Endothelial cell of umbilical vein (primary cell): Measurements from ENCODE around the gene PTGES2. TPM values are rescaled to one million over a fixed set of nuclear protein-coding genes. Genes with fewer than 3 reads are reported as not detected.

ENCODE experiments used
- BruUV-seq: library from RNA; stranded (reverse); fragments of 400-500 nt; replicated peaks from 2 replicates; lab custom pipeline; 2021; lab: Mats Ljungman, UMichigan
- CTCF ChIA-PET: fragments of 300-600, 350-600 bp; sonication (Branson Sonifier 250); formaldehyde crosslinking; loops from one replicate; lab custom pipeline; 2021; ENCODE audit warnings: antibody characterized with exemption, inconsistent platforms; lab: Charles Lee
- POLR2A ChIA-PET: fragments of 300-600, 350-600 bp; sonication (Branson Sonifier 250); formaldehyde crosslinking; loops from one replicate; lab custom pipeline; 2021; ENCODE audit warnings: antibody characterized with exemption, inconsistent platforms; lab: Charles Lee
- DNase-seq: peaks from one replicate; pipeline ENCODE4 v3.0.0-alpha.2; 2011; ENCODE audit warnings: low read depth, low spot score
- FAIRE-seq: peaks from 2 replicates; lab custom pipeline; 2011; peaks lifted over from hg19 to GRCh38; lab: Jason Lieb, UNC
- H2AFZ ChIP-seq: 2 replicates; pipeline ENCODE4 v1.6.0; 2012; ENCODE audit warnings: low read depth, low read length, control low read depth, inconsistent platforms
- H3K27ac ChIP-seq: 2 replicates; pipeline ENCODE4 v1.5.1; 2011; ENCODE audit warnings: low read depth, mild to moderate bottlenecking, control low read depth, low read length, moderate library complexity; ENCODE audit not compliant: insufficient read depth
- H3K27me3 ChIP-seq, 2 experiments: 2 replicates each; pipeline versions ENCODE4 v1.6.0 to v1.6.1; 2011; ENCODE audit warnings: low read length in 2 of 2, mixed read lengths in 1 of 2; ENCODE audit not compliant: control insufficient read depth in 2 of 2, insufficient read depth in 2 of 2
- H3K36me3 ChIP-seq, 2 experiments: 2 replicates in 1 of 2; 3 replicates in 1 of 2; pipeline ENCODE4 v1.5.1; 2011; ENCODE audit warnings: low read length in 2 of 2, mild to moderate bottlenecking in 1 of 2, moderate library complexity in 1 of 2; ENCODE audit not compliant: control insufficient read depth in 2 of 2, insufficient read depth in 2 of 2; ENCODE audit errors: extremely low read depth in 1 of 2
- H3K4me1 ChIP-seq: 3 replicates; pipeline ENCODE4 v1.5.1; 2011; ENCODE audit warnings: mild to moderate bottlenecking, low read length; ENCODE audit not compliant: control insufficient read depth, insufficient read depth; ENCODE audit errors: extremely low read depth
- H3K4me2 ChIP-seq: 2 replicates; pipeline ENCODE4 v1.6.1; 2011; ENCODE audit warnings: low read length, control low read depth, mixed read lengths; ENCODE audit not compliant: insufficient read depth
- H3K4me3 ChIP-seq, 3 experiments: fragments of 200-600 bp in 1 of 3; sonication (generic), shearing (Covaris generic) in 1 of 3; replicated peaks in 1 of 3; 2 replicates each; pipeline ENCODE4 v1.5.1; 2011 to 2016; ENCODE audit warnings: control low read depth in 3 of 3, low read length in 3 of 3, mild to moderate bottlenecking in 2 of 3, inconsistent platforms in 1 of 3, low read depth in 1 of 3, moderate library complexity in 1 of 3; ENCODE audit not compliant: insufficient read depth in 1 of 3
- H3K79me2 ChIP-seq: 2 replicates; pipeline ENCODE4 v1.6.0; 2012; ENCODE audit warnings: low read length, inconsistent platforms; ENCODE audit not compliant: control insufficient read depth, insufficient read depth
- H3K9ac ChIP-seq: replicated peaks from 2 replicates; pipeline ENCODE3; 2011; ENCODE audit warnings: low read length, control low read depth; ENCODE audit not compliant: insufficient read depth; ENCODE audit errors: extremely low read depth
- H3K9me1 ChIP-seq: replicated peaks from 3 replicates; pipeline ENCODE4 v1.6.0; 2011; ENCODE audit warnings: mild to moderate bottlenecking, low read length; ENCODE audit not compliant: control insufficient read depth, insufficient read depth; ENCODE audit errors: extremely low read depth
- H3K9me3 ChIP-seq: replicated peaks from 2 replicates; pipeline ENCODE4 v1.5.1; 2012; ENCODE audit warnings: low read length, inconsistent platforms; ENCODE audit not compliant: control insufficient read depth, insufficient read depth
- H4K20me1 ChIP-seq: replicated peaks from 2 replicates; pipeline ENCODE3; 2011; ENCODE audit warnings: mild to moderate bottlenecking, low read length; ENCODE audit not compliant: control insufficient read depth, insufficient read depth; ENCODE audit errors: extremely low read depth
- EZH2 ChIP-seq: IDR thresholded peaks from 2 replicates; pipeline ENCODE4 v1.6.1; 2012; ENCODE audit warnings: borderline replicate concordance, low read depth, mild to moderate bottlenecking, moderate library complexity, low read length, inconsistent platforms; ENCODE audit not compliant: severe bottlenecking
- FOS ChIP-seq: IDR thresholded peaks from 2 replicates; pipeline ENCODE4 v1.6.1; 2011; ENCODE audit warnings: mild to moderate bottlenecking, low read length, moderate library complexity, borderline replicate concordance; ENCODE audit not compliant: insufficient read depth
- GATA2 ChIP-seq: IDR thresholded peaks from 2 replicates; pipeline ENCODE4 v1.7.0; 2011; ENCODE audit warnings: low read depth, mild to moderate bottlenecking, moderate library complexity, mixed read lengths, low read length; ENCODE audit not compliant: insufficient read length, insufficient read depth
- JUN ChIP-seq: IDR thresholded peaks from 2 replicates; pipeline ENCODE4 v1.6.1; 2011; ENCODE audit warnings: borderline replicate concordance, low read depth; ENCODE audit not compliant: insufficient read length, insufficient read depth
- MYC ChIP-seq: IDR thresholded peaks from one replicate; pipeline ENCODE4 v1.6.1; 2011; ENCODE audit warnings: mild to moderate bottlenecking, low read depth, low read length
- POLR2A ChIP-seq: IDR thresholded peaks from 2 replicates; pipeline ENCODE4 v1.6.1; 2012; ENCODE audit warnings: low read depth, mild to moderate bottlenecking, control low read depth, low read length
- POLR2AphosphoS5 ChIP-seq: IDR thresholded peaks from 2 replicates; pipeline ENCODE4 v1.6.1; 2012; ENCODE audit warnings: low read depth, mild to moderate bottlenecking, control low read depth, low read length, moderate library complexity; ENCODE audit not compliant: insufficient read depth
- dilution Hi-C: fragments of 300-500 bp; cut with MboI; formaldehyde crosslinking; loops from one replicate; pipeline ENCODE4 v1.15.0; 2019; ENCODE audit warnings: low sequenced_read_pairs; ENCODE audit not compliant: extremely low pct_ligation_motif_present
- intact Hi-C: fragments of 100-400 bp; cut with micrococcal nuclease; formaldehyde crosslinking; loops from one replicate; pipeline ENCODE4 v1.10.0; 2022
- polyA plus RNA-seq, 4 experiments: library from polyadenylated mRNA; depleted of rRNA in 3 of 4; stranded (reverse) in 3 of 4; unstranded in 1 of 4; fragments of >200 nt; gene quantifications; 2 replicates each; pipeline versions ENCODE4 v1.2.1 to v1.2.3, GENCODE V29; 2011 to 2012; ENCODE audit warnings: missing spikeins in 1 of 4
- total RNA-seq: library from RNA; stranded (reverse); gene quantifications from 2 replicates; pipeline ENCODE4 v1.2.3, GENCODE V29; 2021
- TF ChIP-seq, protein P1 (sequence below), 2 donors: IDR thresholded peaks; 1 replicate in 1 of 2; 2 replicates in 1 of 2; pipeline ENCODE4 v1.5.1; 2011; ENCODE audit warnings: low read length in 2 of 2, mild to moderate bottlenecking in 2 of 2, moderate library complexity in 2 of 2, control low read depth in 1 of 2, inconsistent platforms in 1 of 2, low read depth in 1 of 2; ENCODE audit not compliant: insufficient read depth in 1 of 2; ENCODE audit errors: extremely low read depth in 1 of 2
- TF ChIP-seq, protein P2 (sequence below): IDR thresholded peaks from 2 replicates; pipeline ENCODE4 v1.6.1; 2011; ENCODE audit not compliant: insufficient read depth, insufficient read length

The PTGES2 gene
- total and polyA plus RNA-seq, 2 donors (not counting 3 experiments of a cell fraction or from before 2014, with no cell fraction given): 64.2 to 69.9 TPM

DNA sequence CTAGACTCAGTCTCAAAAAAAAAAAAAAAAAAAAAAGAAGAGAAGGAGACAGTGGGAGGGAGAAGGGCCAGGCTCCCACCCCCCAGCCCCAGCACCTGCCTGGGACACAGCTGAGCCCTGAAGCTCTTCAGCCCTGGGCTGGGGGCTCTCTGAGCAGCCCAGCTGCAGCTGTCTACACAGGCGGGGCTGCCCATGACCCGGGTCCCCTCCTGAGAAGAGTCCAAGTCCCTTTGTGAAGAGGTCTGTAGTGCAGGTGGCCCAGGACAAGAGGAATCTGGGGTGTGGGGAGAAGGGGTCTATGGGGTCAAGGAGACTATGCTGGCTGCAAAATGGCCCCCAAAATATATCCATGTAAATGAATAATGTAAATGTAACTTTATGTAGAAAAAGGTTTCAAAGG is 15.1 kb upstream of the PTGES2 start:
- intact Hi-C loops: no loop called here
- dilution Hi-C loops: no loop called here
- H3K27ac ChIP-seq: no peak overlapping the region
- no peaks in the 10 kb centered on the region for H4K20me1 ChIP-seq
- no peak overlapping the region for H2AFZ ChIP-seq
- no peaks in the 10 kb centered on the region for H3K36me3 ChIP-seq
- H3K4me3 ChIP-seq: no peak overlapping the region
- no peaks in the 10 kb centered on the region for H3K79me2 ChIP-seq
- H3K9ac ChIP-seq: no peak overlapping the region
- ChIA-PET POLR2A (no interaction called here), CTCF (interaction anchor here (1.9 kb wide), 1 partner anchor 25 kb away, joined by 9 read pairs; no protein-coding TSS in a partner anchor)
- no peak overlapping the region for H3K4me2 ChIP-seq
- no peaks in the 10 kb centered on the region for H3K4me1 ChIP-seq
- H3K27me3 ChIP-seq: no peaks in the 10 kb centered on the region
- no peaks in the 10 kb centered on the region for H3K9me1 ChIP-seq
- no peak for FAIRE-seq
- TF ChIP-seq POLR2AphosphoS5 (no peak), MYC (no peak), EZH2 (no peak), POLR2A (no peak), GATA2 (no peak), JUN (no peak), FOS (no peak)
- TF ChIP-seq, protein P1, sequence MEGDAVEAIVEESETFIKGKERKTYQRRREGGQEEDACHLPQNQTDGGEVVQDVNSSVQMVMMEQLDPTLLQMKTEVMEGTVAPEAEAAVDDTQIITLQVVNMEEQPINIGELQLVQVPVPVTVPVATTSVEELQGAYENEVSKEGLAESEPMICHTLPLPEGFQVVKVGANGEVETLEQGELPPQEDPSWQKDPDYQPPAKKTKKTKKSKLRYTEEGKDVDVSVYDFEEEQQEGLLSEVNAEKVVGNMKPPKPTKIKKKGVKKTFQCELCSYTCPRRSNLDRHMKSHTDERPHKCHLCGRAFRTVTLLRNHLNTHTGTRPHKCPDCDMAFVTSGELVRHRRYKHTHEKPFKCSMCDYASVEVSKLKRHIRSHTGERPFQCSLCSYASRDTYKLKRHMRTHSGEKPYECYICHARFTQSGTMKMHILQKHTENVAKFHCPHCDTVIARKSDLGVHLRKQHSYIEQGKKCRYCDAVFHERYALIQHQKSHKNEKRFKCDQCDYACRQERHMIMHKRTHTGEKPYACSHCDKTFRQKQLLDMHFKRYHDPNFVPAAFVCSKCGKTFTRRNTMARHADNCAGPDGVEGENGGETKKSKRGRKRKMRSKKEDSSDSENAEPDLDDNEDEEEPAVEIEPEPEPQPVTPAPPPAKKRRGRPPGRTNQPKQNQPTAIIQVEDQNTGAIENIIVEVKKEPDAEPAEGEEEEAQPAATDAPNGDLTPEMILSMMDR (IDR thresholded peaks at IDR 0.05; ENCODE audit: extremely low read depth in 1 of 2, insufficient read depth in 1 of 2, low read depth in 1 of 2, low read length in 2 of 2): no peak
- TF ChIP-seq, protein P2, sequence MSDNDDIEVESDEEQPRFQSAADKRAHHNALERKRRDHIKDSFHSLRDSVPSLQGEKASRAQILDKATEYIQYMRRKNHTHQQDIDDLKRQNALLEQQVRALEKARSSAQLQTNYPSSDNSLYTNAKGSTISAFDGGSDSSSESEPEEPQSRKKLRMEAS: no peak
- no TSS peak for BruUV-seq
- H3K9me3 ChIP-seq: no peaks in the 10 kb centered on the region
- no peak for DNase-seq
